GM13976 (cell line): ENCODE data around the gene RPS5.

ENCODE experiments used
- DNase-seq: peaks from one replicate; pipeline ENCODE4 v3.0.0; 2012; ENCODE audit warnings: low spot score
- in situ Hi-C: fragments of 300-500 bp; cut with MboI; formaldehyde crosslinking; loops from one replicate; pipeline ENCODE4 v1.12.0; 2022; ENCODE audit warnings: low sequenced_read_pairs, mixed read lengths, inconsistent platforms; ENCODE audit not compliant: unreplicated experiment
- TF ChIP-seq, protein P1 (sequence below): IDR thresholded peaks from 2 replicates; pipeline ENCODE4 v1.5.1; 2012; ENCODE audit warnings: borderline replicate concordance, mild to moderate bottlenecking; ENCODE audit not compliant: insufficient read depth; ENCODE audit errors: extremely low read depth, missing control alignments, control extremely low read depth

Gene RPS5

DNA sequence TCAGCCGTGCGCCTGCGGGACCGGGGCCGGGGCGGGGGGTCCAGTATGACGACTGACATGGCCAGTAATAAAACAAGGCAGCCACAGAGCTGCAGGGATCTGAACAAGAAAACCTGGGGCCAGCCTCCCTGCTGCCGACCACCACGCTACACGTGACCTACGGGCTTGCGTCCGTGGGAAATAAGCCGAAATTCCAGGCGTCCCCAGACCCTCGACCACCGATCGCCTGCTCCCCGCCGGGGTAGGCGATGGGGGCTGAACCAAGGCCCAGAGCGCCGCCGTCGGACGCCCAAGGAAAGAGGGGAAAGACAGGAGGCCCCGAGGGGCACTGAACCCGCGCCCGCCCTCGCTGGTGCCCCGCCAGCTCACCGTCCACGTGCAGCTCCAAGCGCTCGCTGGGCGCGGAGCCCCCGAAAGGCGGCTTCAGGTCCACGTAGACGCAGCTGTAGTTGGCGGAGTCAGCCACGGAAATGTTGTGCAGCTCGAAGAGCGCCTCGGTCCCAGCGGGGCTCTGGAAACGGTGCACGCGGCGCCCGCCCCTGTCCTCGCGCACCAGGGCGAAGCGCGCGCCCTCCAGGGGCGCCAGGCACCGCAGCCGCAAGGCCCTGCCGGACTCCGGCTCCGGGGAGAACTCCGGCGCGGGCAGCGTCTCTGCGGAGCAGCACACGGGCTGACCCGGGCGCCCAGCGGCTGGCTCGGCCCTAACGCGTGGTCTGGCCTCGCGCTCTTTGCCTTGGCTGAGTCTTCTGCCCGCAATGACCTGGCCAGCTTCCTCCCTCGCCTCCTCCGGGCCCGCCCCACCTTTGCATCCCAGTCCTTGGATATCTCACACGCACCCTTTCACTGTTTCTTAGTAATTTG, 36.8 kb upstream of the RPS5 start:
- in situ Hi-C loops, result no loop called here
- TF ChIP-seq, protein P1, sequence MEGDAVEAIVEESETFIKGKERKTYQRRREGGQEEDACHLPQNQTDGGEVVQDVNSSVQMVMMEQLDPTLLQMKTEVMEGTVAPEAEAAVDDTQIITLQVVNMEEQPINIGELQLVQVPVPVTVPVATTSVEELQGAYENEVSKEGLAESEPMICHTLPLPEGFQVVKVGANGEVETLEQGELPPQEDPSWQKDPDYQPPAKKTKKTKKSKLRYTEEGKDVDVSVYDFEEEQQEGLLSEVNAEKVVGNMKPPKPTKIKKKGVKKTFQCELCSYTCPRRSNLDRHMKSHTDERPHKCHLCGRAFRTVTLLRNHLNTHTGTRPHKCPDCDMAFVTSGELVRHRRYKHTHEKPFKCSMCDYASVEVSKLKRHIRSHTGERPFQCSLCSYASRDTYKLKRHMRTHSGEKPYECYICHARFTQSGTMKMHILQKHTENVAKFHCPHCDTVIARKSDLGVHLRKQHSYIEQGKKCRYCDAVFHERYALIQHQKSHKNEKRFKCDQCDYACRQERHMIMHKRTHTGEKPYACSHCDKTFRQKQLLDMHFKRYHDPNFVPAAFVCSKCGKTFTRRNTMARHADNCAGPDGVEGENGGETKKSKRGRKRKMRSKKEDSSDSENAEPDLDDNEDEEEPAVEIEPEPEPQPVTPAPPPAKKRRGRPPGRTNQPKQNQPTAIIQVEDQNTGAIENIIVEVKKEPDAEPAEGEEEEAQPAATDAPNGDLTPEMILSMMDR, result no peak
- no peak for DNase-seq

DNA sequence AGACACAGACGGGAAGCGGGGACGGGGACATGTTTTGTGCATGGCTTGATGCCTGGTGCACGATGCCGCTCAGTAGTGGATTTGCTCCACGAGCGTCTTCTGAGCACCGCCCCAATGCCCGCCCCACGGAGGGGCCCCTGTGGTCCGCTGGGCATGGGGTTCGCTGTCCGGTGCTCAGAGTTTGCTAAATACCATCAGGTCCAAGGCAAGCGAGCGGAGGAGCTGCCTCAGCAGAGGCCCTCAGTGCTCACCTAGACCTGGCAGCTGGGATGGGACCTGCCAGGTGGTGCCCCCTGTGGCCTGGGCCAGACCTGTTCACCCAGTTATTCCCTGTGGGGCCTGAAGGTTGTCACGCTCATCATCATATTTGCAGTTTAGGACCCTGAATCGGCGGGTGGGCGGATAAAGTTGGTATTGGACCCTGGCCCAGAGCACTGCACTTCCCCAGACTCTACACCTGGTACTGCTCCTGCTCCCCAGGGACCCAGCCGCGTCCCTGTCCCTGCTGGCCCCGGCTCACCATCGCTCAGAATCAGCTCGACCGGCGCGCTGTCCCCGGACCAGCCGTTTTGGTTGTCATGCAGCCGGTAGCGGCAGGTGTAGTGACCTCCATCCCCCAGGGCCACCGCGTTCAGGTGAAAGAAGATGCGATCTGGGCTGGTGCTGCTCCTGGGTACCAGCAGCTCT, 36.1 kb upstream of the RPS5 start:
- in situ Hi-C loops, result no loop called here
- DNase-seq, result no peak
- TF ChIP-seq, protein P1, result no peak

DNA sequence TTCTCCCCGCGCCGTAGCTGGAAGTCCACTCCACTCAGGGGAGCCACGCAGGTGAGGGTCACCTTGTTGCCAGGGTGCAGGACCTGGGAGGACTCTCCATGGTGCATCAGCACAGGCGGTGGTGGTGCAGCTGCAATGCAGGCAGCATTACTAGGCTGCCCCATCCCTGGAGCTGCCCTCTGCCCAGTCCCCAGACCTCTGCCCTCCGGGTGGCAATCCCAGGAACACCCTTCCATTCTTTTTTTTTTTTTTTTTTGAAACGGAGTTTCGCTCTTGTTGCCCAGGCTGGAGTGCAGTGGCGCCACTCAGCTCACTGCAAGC, 35.6 kb upstream of the RPS5 start:
- TF ChIP-seq, protein P1, result no peak
- in situ Hi-C loops, result no loop called here

DNA sequence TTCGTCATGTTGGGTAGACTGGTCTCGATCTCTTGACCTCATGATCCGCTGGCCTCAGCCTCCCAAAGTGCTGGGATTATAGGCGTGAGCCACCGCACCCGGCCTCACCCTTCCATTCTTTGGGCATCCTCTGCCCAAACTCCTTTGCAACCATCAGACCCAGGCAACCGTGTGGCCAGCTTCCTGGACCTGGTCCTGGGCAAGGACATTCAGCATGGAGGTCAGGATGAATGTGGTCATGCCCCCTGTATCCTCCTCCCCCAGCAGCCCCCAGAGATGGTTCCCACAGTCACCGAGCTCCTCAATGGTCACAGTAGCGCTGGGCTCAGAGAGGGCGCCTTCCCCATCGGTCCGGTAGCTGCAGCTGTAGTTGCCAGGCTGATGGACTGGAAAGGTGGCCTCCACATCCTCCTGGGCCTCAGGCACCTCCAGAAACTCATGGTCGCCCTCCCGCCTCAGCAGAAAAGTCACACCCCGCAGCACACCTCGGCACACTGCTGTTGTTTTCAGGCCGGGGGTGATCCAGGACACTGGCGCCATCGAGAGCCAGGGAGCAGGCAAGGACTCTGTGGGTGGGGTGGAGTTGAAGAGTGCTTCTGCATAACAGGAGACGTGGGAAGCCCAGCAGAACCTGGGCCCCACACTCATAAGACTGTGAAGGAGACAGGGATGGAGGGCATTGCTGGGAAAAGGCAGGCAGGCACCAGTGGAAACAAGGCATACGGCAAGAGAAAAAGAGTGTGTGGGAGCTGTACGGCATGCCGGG, 34.9 kb upstream of the RPS5 start:
- in situ Hi-C loops, result no loop called here
- DNase-seq, result no peak
- TF ChIP-seq, protein P1, result no peak

More for the DNA sequence above, 35.6 kb upstream of the RPS5 start:
- no peak for DNase-seq

DNA sequence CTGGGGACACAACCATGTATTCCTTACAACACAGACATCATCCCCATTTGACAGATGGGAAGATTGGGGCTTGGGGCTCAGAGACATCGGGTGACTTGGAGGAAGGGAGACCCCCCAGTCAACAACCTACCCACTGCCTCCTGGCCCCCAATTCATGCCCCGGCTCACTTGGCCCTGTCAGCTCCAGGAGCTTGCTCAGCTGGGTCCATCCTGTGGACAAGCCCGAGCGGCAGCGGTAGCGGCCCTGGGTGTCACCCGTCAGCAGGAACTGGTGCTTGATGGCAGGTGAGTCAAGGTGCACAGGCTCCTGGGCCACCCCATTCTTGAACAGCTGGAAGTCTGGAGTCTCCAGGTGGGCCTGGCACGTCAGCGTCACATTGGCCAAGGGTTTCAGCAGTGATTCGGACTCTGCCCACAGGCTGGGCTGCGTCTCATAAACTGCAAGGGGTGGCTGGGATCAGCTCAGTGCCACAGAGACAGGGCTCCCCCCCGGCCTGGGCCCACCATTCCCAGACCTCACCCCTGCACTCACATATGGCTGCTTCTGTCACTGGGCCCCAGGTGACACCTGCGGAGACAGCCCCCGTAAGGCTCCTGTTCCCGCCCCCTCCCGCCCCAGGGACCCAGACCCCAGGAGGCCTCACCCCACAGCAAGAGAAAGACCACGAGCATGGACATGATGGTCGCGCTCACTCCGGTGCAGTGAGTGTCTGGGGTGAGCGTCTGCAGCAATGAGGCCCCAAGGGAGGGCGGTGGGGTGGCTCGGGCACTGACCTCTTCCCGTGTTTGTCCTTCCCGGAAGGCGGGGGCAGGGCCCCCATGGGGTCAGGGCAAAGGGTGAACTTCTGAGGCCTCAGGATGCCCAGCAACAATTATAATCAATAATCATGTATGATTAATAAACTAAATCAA, 34.1 kb upstream of the RPS5 start, which contains the start of gene A1BG:
Gene A1BG (minus strand): TSS at position 733 of the 912 bp plus-strand sequence. CDS start 55 bp downstream, at position 678.
- in situ Hi-C loops, result no loop called here
- TF ChIP-seq, protein P1, result no peak
- no peak for DNase-seq
